OCI-LY7 (cell line): ENCODE measurements around the gene LRRC26.

Experiments
- CTCF ChIP-seq: fragments of 200-600 bp; sonication (generic); conservative IDR thresholded peaks from 2 replicates; pipeline ENCODE4 v1.5.1; 2014; ENCODE audit warnings: mild to moderate bottlenecking, antibody characterized with exemption, low read length, moderate library complexity, mixed read lengths
- EZH2phosphoT487 ChIP-seq: fragments of 200-600 bp; sonication (generic); IDR thresholded peaks from 2 replicates; pipeline ENCODE4 v1.6.1; 2018; ENCODE audit warnings: low read depth, borderline replicate concordance, mild to moderate bottlenecking, mixed run types, antibody characterized with exemption, low read length, moderate library complexity, mixed read lengths

GRCh38 chr9:137191245-137191644, 21.4 kb upstream of the LRRC26 start:
- TF ChIP-seq CTCF: no peak
- no peak for TF ChIP-seq EZH2phosphoT487
